Activated B cell treated with CpG ODN at 0.5 μM for 24 hours (primary cell): ENCODE measurements around the gene SQOR. TPM values are rescaled to one million over a fixed set of nuclear protein-coding genes. Genes with fewer than 3 reads are reported as not detected.
"Not testable (repeated sequence)": the region's sequence is repeated elsewhere in the genome, so short reads cannot be mapped to it uniquely, and the experiment has no call there.

Source experiments
- ATAC-seq: fragments of 200-7000 bp; cut with Tn5 transposase; one replicate; pipeline ENCODE4 v1.10.0; 2021; ENCODE audit warnings: low read depth, mild to moderate bottlenecking, moderate library complexity
- CTCF ChIA-PET: fragments of 350-600 bp; sonication (Branson Sonifier 250); formaldehyde crosslinking; loops from one replicate; lab custom pipeline; 2021; ENCODE audit warnings: antibody characterized with exemption; lab: Charles Lee
- POLR2A ChIA-PET: fragments of 350-600 bp; sonication (Branson Sonifier 250); formaldehyde crosslinking; loops from one replicate; lab custom pipeline; 2021; ENCODE audit warnings: antibody characterized with exemption; lab: Charles Lee
- DNase-seq: peaks from one replicate; pipeline ENCODE4 v3.0.0; 2022
- H3K27ac Mint-ChIP-seq: one replicate; pipeline ENCODE4 v1.8.0; 2020; ENCODE audit warnings: mixed read lengths
- H3K27me3 Mint-ChIP-seq: one replicate; pipeline ENCODE4 v1.8.0; 2021; ENCODE audit warnings: mixed read lengths
- H3K36me3 Mint-ChIP-seq: one replicate; pipeline ENCODE4 v1.8.0; 2021; ENCODE audit warnings: low read depth, mixed read lengths
- H3K4me1 Mint-ChIP-seq: one replicate; pipeline ENCODE4 v1.8.0; 2021; ENCODE audit warnings: mixed read lengths
- H3K4me3 Mint-ChIP-seq: one replicate; pipeline ENCODE4 v1.8.0; 2020; ENCODE audit warnings: mild to moderate bottlenecking, mixed read lengths
- H3K9me3 Mint-ChIP-seq: one replicate; pipeline ENCODE4 v1.8.0; 2020; ENCODE audit warnings: mixed read lengths
- CTCF ChIP-seq: fragments of 200-600 bp; IDR thresholded peaks from one replicate; pipeline ENCODE4 v1.8.0; 2022; ENCODE audit warnings: antibody characterized with exemption, mild to moderate bottlenecking
- intact Hi-C: fragments of 100-400 bp; cut with micrococcal nuclease; formaldehyde crosslinking; loops from one replicate; pipeline ENCODE4 v1.15.1; 2024
- total RNA-seq: library from RNA; stranded (reverse); gene quantifications from 2 replicates; pipeline ENCODE4 v1.2.3, GENCODE V29; 2022

Gene SQOR
- total RNA-seq, 1 donor from 2014 or later: 39.2 TPM

- no peaks in the 10 kb centered on the region for H3K27me3 Mint-ChIP-seq
- intact Hi-C loops: no loop called here
- TF ChIP-seq CTCF: no peak
- DNase-seq: no peak
- H3K4me1 Mint-ChIP-seq: peaks cover 41% of the 10 kb centered on the region
- H3K27ac Mint-ChIP-seq: no peak overlapping the region
- ChIA-PET POLR2A (no interaction called here), CTCF (no interaction called here)
- no peak overlapping the region for H3K4me3 Mint-ChIP-seq
- peaks cover 4% of the 10 kb centered on the region for H3K9me3 Mint-ChIP-seq
- peaks cover 16% of the 10 kb centered on the region for H3K36me3 Mint-ChIP-seq
- ATAC-seq: no peak
Observed at GRCh38 chr15:45648521-45649200, 13.8 kb downstream of the SQOR start.

GRCh38 chr15:45650007-45650406 lies 15.2 kb downstream of the SQOR start:
- POLR2A ChIA-PET: interaction anchor here (0.5 kb wide), 1 partner anchor 33 kb away, joined by 6 read pairs; no protein-coding TSS in a partner anchor
- H3K27ac Mint-ChIP-seq, DNase-seq, intact Hi-C loops, H3K4me3 Mint-ChIP-seq, ATAC-seq, H3K27me3 Mint-ChIP-seq, CTCF ChIA-PET, H3K9me3 Mint-ChIP-seq: not testable (repeated sequence)
- Mint-ChIP-seq H3K36me3 (peaks cover 16% of the 10 kb centered on the region), H3K4me1 (peaks cover 42% of the 10 kb centered on the region)

- no peak for ATAC-seq
- Mint-ChIP-seq H3K4me3 (no peak overlapping the region), H3K27me3 (no peaks in the 10 kb centered on the region), H3K36me3 (peaks cover 14% of the 10 kb centered on the region), H3K4me1 (peaks cover 37% of the 10 kb centered on the region), H3K27ac (no peak overlapping the region), H3K9me3 (peaks cover 4% of the 10 kb centered on the region)
- ChIA-PET POLR2A (interaction anchor here (0.6 kb wide), 1 partner anchor 986 kb away, joined by 14 read pairs; no protein-coding TSS in a partner anchor), CTCF (no interaction called here)
- TF ChIP-seq CTCF: no peak
- intact Hi-C loops: no loop called here
- no peak for DNase-seq
Observed at GRCh38 chr15:45650889-45651525, 16.2 kb downstream of the SQOR start.

- no peak overlapping the region for H3K27ac Mint-ChIP-seq
- ATAC-seq: no peak
- peaks cover 33% of the 10 kb centered on the region for H3K4me1 Mint-ChIP-seq
- H3K9me3 Mint-ChIP-seq: peaks cover 4% of the 10 kb centered on the region
- no peak for TF ChIP-seq CTCF
- no peak for DNase-seq
- no peak overlapping the region for H3K4me3 Mint-ChIP-seq
- CTCF ChIA-PET: interaction anchor here (0.8 kb wide), 1 partner anchor 40 kb away, joined by 3 read pairs; no protein-coding TSS in a partner anchor
- POLR2A ChIA-PET: no interaction called here
- H3K36me3 Mint-ChIP-seq: peaks cover 13% of the 10 kb centered on the region
- no peaks in the 10 kb centered on the region for H3K27me3 Mint-ChIP-seq
- intact Hi-C loops: no loop called here
Observed at GRCh38 chr15:45653702-45654424, 19.0 kb downstream of the SQOR start.

GRCh38 chr15:45654749-45655148 lies 19.9 kb downstream of the SQOR start:
- H3K36me3 Mint-ChIP-seq: peaks cover 22% of the 10 kb centered on the region
- ChIA-PET CTCF (no interaction called here), POLR2A (no interaction called here)
- peaks cover 31% of the 10 kb centered on the region for H3K4me1 Mint-ChIP-seq
- TF ChIP-seq CTCF: no peak
- no peak overlapping the region for H3K27ac Mint-ChIP-seq
- intact Hi-C loops: no loop called here
- DNase-seq: no peak
- H3K27me3 Mint-ChIP-seq: no peaks in the 10 kb centered on the region
- H3K4me3 Mint-ChIP-seq: no peak overlapping the region
- H3K9me3 Mint-ChIP-seq: peaks cover 4% of the 10 kb centered on the region
- no peak for ATAC-seq
